Measurements from ENCODE around the gene ADGRE3.

The ADGRE3 gene, protein sequence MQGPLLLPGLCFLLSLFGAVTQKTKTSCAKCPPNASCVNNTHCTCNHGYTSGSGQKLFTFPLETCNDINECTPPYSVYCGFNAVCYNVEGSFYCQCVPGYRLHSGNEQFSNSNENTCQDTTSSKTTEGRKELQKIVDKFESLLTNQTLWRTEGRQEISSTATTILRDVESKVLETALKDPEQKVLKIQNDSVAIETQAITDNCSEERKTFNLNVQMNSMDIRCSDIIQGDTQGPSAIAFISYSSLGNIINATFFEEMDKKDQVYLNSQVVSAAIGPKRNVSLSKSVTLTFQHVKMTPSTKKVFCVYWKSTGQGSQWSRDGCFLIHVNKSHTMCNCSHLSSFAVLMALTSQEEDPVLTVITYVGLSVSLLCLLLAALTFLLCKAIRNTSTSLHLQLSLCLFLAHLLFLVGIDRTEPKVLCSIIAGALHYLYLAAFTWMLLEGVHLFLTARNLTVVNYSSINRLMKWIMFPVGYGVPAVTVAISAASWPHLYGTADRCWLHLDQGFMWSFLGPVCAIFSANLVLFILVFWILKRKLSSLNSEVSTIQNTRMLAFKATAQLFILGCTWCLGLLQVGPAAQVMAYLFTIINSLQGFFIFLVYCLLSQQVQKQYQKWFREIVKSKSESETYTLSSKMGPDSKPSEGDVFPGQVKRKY

DNA sequence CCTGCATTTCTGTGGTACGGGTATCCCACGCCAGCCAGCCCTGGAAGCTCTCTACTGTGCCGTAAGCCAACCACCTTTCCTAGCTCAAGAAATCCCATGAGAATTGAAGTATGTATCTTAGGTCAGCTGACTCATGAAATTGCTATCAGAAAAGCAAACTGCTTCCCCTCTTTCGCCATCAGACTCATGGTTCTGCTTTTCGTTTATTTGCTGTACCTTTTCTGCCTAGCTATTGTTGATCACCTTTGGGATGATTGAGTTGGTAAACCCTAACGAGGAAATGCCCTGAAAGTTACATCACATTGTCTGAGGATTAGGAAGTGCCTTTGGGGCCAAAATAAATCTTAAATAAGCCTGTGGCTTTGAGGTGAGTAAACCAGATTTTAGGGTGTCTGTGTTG, at the start of gene ADGRE3:
TSS of gene ADGRE3 (minus strand) at position 81 of the 400 bp plus-strand sequence. CDS start at position 7, 74 bp downstream.
- no peak within 1 kb of the TSS for H3K27ac ChIP-seq (ENCODE audit: low read length)
- H3K4me1 ChIP-seq (ENCODE audit: control insufficient read depth, insufficient read depth, low read length): no peaks in the 10 kb centered on the region
- H3K9me3 ChIP-seq (ENCODE audit: control insufficient read depth in 2 of 2, low read length in 2 of 2): peaks cover 6% of the 10 kb centered on the region in 2 donors
- H3K4me3 ChIP-seq (ENCODE audit: low read length in 2 of 2): no peak within 1 kb of the TSS
- no peaks in the 10 kb centered on the region for H3K36me3 ChIP-seq (ENCODE audit: control insufficient read depth in 2 of 2, insufficient read depth in 2 of 2, low read length in 2 of 2)
- no peak within 1 kb of the TSS for H3K9ac ChIP-seq (ENCODE audit: low read length in 2 of 2)
- peaks cover 0 to 5% of the 10 kb centered on the region in 2 donors for H3K27me3 ChIP-seq (ENCODE audit: control insufficient read depth in 1 of 2, insufficient read depth in 2 of 2, low read length in 2 of 2)

DNA sequence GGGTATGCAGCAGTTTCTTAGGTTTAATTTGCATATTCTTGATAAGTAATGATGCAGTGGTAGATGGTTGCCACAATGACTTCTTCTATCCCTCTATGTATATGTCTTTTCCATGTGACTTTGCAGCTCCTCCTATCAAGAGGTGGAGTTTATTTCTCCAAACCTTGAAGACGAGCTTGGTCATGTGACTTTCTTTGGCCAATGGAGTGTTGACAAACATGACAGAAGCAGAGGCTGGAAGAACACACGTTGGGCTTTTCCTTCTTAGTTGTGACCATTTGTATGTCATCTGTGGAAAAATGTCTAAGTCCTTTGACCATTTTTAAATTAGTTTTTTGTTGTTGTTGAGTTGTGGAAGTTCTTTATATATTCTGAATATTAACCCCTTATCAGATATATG, 47.5 kb upstream of the ADGRE3 start:
- Histone ChIP-seq H3K9me3 (ENCODE audit: control insufficient read depth in 2 of 2, low read length in 2 of 2) (peaks cover 58 to 82% of the 10 kb centered on the region in 2 donors), H3K27ac (ENCODE audit: low read length) (no peak overlapping the region), H3K4me1 (ENCODE audit: control insufficient read depth, insufficient read depth, low read length) (no peaks in the 10 kb centered on the region), H3K4me3 (ENCODE audit: low read length in 2 of 2) (no peak overlapping the region), H3K36me3 (ENCODE audit: control insufficient read depth in 2 of 2, insufficient read depth in 2 of 2, low read length in 2 of 2) (peaks cover 39 to 41% of the 10 kb centered on the region in 2 donors), H3K27me3 (ENCODE audit: control insufficient read depth in 1 of 2, insufficient read depth in 2 of 2, low read length in 2 of 2) (no peaks in the 10 kb centered on the region), H3K9ac (ENCODE audit: low read length in 2 of 2) (no peak overlapping the region)

DNA sequence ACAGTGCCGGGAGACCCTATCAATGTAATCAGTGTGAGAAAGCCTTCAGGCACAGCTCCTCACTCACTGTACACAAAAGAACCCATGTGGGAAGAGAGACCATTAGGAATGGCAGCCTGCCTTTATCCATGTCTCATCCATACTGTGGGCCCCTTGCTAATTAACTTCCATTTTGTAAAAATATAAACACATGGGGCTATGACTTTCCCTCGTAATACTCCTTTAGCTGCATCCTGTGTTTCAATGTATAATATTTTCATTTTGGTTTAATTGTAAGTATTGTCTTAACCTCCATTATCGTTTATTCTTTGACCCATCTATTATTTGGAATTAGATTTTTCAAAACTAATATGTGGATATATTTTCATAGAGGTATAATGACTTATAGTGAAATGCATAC, 44.5 kb upstream of the ADGRE3 start:
- Histone ChIP-seq H3K27ac (ENCODE audit: low read length) (no peak overlapping the region), H3K9me3 (ENCODE audit: control insufficient read depth in 2 of 2, low read length in 2 of 2) (peaks cover 63 to 86% of the 10 kb centered on the region in 2 donors), H3K4me3 (ENCODE audit: low read length in 2 of 2) (peak overlapping the region; percentile 35 to 40)

DNA sequence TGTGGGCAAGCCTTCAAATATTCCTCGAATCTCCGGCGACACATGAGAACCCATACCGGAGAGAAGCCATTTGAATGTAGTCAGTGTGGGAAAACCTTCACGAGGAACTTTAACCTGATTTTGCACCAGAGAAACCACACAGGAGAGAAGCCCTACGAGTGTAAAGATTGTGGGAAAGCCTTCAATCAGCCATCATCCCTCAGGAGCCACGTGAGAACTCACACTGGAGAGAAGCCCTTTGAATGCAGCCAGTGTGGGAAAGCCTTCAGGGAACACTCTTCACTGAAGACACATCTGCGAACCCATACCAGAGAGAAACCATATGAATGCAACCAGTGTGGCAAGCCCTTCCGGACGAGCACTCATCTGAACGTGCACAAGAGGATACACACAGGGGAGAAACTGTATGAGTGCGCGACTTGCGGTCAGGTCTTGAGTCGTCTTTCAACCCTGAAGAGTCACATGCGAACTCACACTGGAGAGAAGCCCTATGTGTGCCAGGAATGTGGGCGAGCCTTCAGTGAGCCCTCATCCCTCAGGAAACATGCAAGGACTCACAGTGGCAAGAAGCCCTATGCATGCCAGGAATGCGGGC, 44.0 kb upstream of the ADGRE3 start:
- Histone ChIP-seq H3K36me3 (ENCODE audit: control insufficient read depth in 2 of 2, insufficient read depth in 2 of 2, low read length in 2 of 2) (peaks cover 69 to 72% of the 10 kb centered on the region in 2 donors), H3K4me1 (ENCODE audit: control insufficient read depth, insufficient read depth, low read length) (no peaks in the 10 kb centered on the region), H3K27ac (ENCODE audit: low read length) (no peak overlapping the region), H3K27me3 (ENCODE audit: control insufficient read depth in 1 of 2, insufficient read depth in 2 of 2, low read length in 2 of 2) (no peaks in the 10 kb centered on the region), H3K9ac (ENCODE audit: low read length in 2 of 2) (no peak overlapping the region), H3K9me3 (ENCODE audit: control insufficient read depth in 2 of 2, low read length in 2 of 2) (peaks cover 57 to 85% of the 10 kb centered on the region in 2 donors), H3K4me3 (ENCODE audit: low read length in 2 of 2) (peak overlapping the region; percentile 35 to 40)

More for the DNA sequence above, 44.5 kb upstream of the ADGRE3 start:
- H3K36me3 ChIP-seq (ENCODE audit: control insufficient read depth in 2 of 2, insufficient read depth in 2 of 2, low read length in 2 of 2): peaks cover 68 to 71% of the 10 kb centered on the region in 2 donors
- no peaks in the 10 kb centered on the region for H3K4me1 ChIP-seq (ENCODE audit: control insufficient read depth, insufficient read depth, low read length)
- H3K9ac ChIP-seq (ENCODE audit: low read length in 2 of 2): no peak overlapping the region
- H3K27me3 ChIP-seq (ENCODE audit: control insufficient read depth in 1 of 2, insufficient read depth in 2 of 2, low read length in 2 of 2): no peaks in the 10 kb centered on the region

- Histone ChIP-seq H3K9me3 (ENCODE audit: control insufficient read depth in 2 of 2, low read length in 2 of 2) (peaks cover 49 to 59% of the 10 kb centered on the region in 2 donors), H3K4me3 (ENCODE audit: low read length in 2 of 2) (no peak overlapping the region), H3K27me3 (ENCODE audit: control insufficient read depth in 1 of 2, insufficient read depth in 2 of 2, low read length in 2 of 2) (no peaks in the 10 kb centered on the region), H3K4me1 (ENCODE audit: control insufficient read depth, insufficient read depth, low read length) (no peaks in the 10 kb centered on the region), H3K27ac (ENCODE audit: low read length) (no peak overlapping the region), H3K36me3 (ENCODE audit: control insufficient read depth in 2 of 2, insufficient read depth in 2 of 2, low read length in 2 of 2) (peaks cover 80 to 82% of the 10 kb centered on the region in 2 donors), H3K9ac (ENCODE audit: low read length in 2 of 2) (no peak overlapping the region)
These were observed 41.2 kb upstream of the ADGRE3 start for GRCh38 chr19:14715841-14716240.

GRCh38 chr19:14704450-14704849, 29.8 kb upstream of the ADGRE3 start:
- Histone ChIP-seq H3K4me3 (ENCODE audit: low read length in 2 of 2) (no peak overlapping the region), H3K36me3 (ENCODE audit: control insufficient read depth in 2 of 2, insufficient read depth in 2 of 2, low read length in 2 of 2) (peaks cover 81 to 83% of the 10 kb centered on the region in 2 donors), H3K9ac (ENCODE audit: low read length in 2 of 2) (no peak overlapping the region), H3K9me3 (ENCODE audit: control insufficient read depth in 2 of 2, low read length in 2 of 2) (no peaks in the 10 kb centered on the region), H3K4me1 (ENCODE audit: control insufficient read depth, insufficient read depth, low read length) (no peaks in the 10 kb centered on the region), H3K27me3 (ENCODE audit: control insufficient read depth in 1 of 2, insufficient read depth in 2 of 2, low read length in 2 of 2) (no peaks in the 10 kb centered on the region), H3K27ac (ENCODE audit: low read length) (no peak overlapping the region)

DNA sequence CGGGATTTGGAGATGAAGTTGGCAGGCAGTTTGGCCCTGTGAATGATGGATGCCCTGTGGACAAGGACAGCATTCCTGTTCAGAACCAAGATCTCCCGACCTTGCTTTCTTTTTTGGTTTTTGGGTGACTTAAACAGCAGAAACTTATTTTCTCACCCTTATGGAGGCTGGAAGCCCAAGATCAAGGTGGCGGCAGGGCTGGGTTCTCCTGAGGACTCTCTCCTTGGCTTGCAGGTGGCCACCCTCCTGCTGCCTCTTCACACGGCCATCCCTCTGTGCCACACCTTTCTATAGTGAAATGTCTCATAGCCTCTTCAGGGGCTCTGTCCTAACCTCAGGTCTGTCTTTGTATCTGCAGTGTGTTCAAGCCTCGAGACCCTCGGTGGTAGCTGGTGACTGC, 29.2 kb upstream of the ADGRE3 start:
- H3K9me3 ChIP-seq (ENCODE audit: control insufficient read depth in 2 of 2, low read length in 2 of 2): no peaks in the 10 kb centered on the region
- no peak overlapping the region for H3K4me3 ChIP-seq (ENCODE audit: low read length in 2 of 2)
- H3K27ac ChIP-seq (ENCODE audit: low read length): no peak overlapping the region
- H3K9ac ChIP-seq (ENCODE audit: low read length in 2 of 2): no peak overlapping the region
- no peaks in the 10 kb centered on the region for H3K4me1 ChIP-seq (ENCODE audit: control insufficient read depth, insufficient read depth, low read length)
- no peaks in the 10 kb centered on the region for H3K27me3 ChIP-seq (ENCODE audit: control insufficient read depth in 1 of 2, insufficient read depth in 2 of 2, low read length in 2 of 2)
- peaks cover 80 to 83% of the 10 kb centered on the region in 2 donors for H3K36me3 ChIP-seq (ENCODE audit: control insufficient read depth in 2 of 2, insufficient read depth in 2 of 2, low read length in 2 of 2)

DNA sequence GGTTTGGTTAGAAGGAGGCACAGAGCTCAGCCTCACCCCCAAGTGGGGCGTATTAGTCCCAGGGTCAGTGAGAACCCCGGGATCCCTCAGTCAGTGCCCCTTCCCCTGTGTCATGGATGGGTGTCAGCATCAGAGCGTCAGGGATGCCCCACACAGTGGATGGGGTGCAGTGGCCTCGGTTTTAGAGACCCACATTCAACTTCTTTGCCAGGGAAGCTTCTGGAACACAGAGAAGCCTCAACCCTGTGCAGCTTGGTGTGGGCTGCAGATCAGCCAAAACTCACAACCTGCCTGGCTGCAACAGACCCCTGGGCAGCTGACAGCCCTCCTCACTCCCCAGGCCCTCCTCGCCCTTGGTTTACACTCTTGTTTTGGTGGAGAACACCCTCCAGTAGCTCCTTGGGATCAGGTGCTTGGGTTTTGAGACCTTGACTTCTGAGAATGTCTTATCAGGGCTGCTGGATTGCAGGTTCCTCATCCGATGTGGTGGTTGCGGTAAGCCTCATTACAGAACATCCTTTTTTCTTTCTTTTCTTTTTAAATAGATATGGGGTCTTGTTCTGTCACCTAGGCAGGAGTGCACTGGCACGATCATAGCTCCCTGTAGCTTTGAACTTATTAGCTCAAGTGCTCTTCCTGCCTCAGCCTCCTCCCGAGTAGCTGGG, 26.2 kb upstream of the ADGRE3 start:
- H3K9ac ChIP-seq (ENCODE audit: low read length in 2 of 2): no peak overlapping the region
- no peaks in the 10 kb centered on the region for H3K27me3 ChIP-seq (ENCODE audit: control insufficient read depth in 1 of 2, insufficient read depth in 2 of 2, low read length in 2 of 2)
- no peak overlapping the region for H3K27ac ChIP-seq (ENCODE audit: low read length)
- H3K36me3 ChIP-seq (ENCODE audit: control insufficient read depth in 2 of 2, insufficient read depth in 2 of 2, low read length in 2 of 2): peaks cover 70 to 77% of the 10 kb centered on the region in 2 donors
- no peak overlapping the region for H3K4me3 ChIP-seq (ENCODE audit: low read length in 2 of 2)
- H3K9me3 ChIP-seq (ENCODE audit: control insufficient read depth in 2 of 2, low read length in 2 of 2): no peaks in the 10 kb centered on the region
- no peaks in the 10 kb centered on the region for H3K4me1 ChIP-seq (ENCODE audit: control insufficient read depth, insufficient read depth, low read length)

DNA sequence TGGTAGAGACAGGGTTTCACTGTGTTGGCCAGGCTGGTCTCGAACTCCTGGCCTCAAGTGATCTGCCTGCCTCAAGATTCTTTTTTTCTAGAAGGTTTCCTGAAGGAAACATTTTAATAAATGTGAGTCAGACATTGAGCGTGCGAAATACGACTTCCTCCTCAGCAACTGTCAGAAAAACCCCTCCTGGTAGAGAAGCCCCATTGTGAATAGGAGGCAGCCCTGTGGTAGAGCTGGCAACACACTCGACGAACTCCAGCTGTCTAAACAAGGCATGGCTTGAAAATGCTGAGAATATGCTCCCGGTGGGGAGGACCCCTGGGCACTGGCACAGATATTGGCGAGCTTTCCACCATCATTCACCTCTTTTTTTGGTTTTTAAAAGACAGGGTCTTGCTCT, 25.0 kb upstream of the ADGRE3 start:
- Histone ChIP-seq H3K4me3 (ENCODE audit: low read length in 2 of 2) (no peak overlapping the region), H3K9ac (ENCODE audit: low read length in 2 of 2) (no peak overlapping the region), H3K9me3 (ENCODE audit: control insufficient read depth in 2 of 2, low read length in 2 of 2) (no peaks in the 10 kb centered on the region), H3K27me3 (ENCODE audit: control insufficient read depth in 1 of 2, insufficient read depth in 2 of 2, low read length in 2 of 2) (no peaks in the 10 kb centered on the region), H3K27ac (ENCODE audit: low read length) (no peak overlapping the region), H3K36me3 (ENCODE audit: control insufficient read depth in 2 of 2, insufficient read depth in 2 of 2, low read length in 2 of 2) (peaks cover 69 to 76% of the 10 kb centered on the region in 2 donors), H3K4me1 (ENCODE audit: control insufficient read depth, insufficient read depth, low read length) (no peaks in the 10 kb centered on the region)

DNA sequence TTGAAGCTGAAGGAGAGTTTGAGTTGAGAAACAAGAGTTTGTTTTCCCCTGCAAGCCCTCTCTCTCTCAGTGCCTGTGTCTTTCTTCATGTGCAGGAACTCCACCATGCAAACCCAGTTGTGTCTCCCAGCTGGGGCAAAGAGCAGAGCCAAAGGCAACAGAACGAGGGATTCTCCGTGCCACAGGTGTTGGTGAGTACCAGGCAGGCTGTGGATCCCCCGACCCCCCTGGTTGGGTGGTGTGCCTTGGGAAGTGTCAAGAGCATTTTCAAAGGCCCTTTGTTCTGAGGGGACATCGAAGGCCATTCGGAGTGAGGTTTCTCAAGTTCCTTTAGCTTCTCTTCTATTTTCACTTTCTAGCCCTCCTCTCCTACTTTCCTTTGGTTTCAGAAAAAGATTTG, 20.8 kb upstream of the ADGRE3 start:
- Histone ChIP-seq H3K9me3 (ENCODE audit: control insufficient read depth in 2 of 2, low read length in 2 of 2) (no peaks in the 10 kb centered on the region), H3K36me3 (ENCODE audit: control insufficient read depth in 2 of 2, insufficient read depth in 2 of 2, low read length in 2 of 2) (peaks cover 37 to 45% of the 10 kb centered on the region in 2 donors), H3K4me3 (ENCODE audit: low read length in 2 of 2) (no peak overlapping the region)

More for the DNA sequence above, 20.8 kb upstream of the ADGRE3 start:
- no peaks in the 10 kb centered on the region for H3K27me3 ChIP-seq (ENCODE audit: control insufficient read depth in 1 of 2, insufficient read depth in 2 of 2, low read length in 2 of 2)
- no peak overlapping the region for H3K9ac ChIP-seq (ENCODE audit: low read length in 2 of 2)
- peaks cover 2% of the 10 kb centered on the region for H3K4me1 ChIP-seq (ENCODE audit: control insufficient read depth, insufficient read depth, low read length)
- no peak overlapping the region for H3K27ac ChIP-seq (ENCODE audit: low read length)
